Right forelimb (tissue), 1 donor: ENCODE measurements around the gene GRAMD1B.
"Not testable (repeated sequence)": the region's sequence is repeated elsewhere in the genome, so short reads cannot be mapped to it uniquely, and the experiment has no call there.

ENCODE experiments used
- DNase-seq: peaks from one replicate; pipeline ENCODE4 v3.0.0-alpha.2; 2018

Gene GRAMD1B

DNA sequence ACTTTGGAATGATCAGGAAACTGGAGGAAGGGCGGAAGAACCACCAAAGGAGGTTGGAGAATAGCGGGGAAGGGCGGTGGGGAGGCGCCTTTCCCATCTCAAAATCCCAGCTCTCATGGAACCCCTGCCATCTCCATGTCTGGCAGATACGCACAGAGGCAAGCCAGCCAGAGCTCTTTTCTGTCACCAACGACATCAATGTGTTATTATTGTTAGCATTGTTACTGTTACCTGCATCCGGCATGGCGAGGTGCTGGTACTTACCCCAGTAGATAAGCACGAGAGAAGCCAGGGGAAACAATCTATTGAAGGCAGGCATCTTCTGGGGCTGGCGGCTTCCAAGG is 223.4 kb downstream of the GRAMD1B start:
- no peak for DNase-seq

- DNase-seq: peak; percentile 75
Measured at GRCh38 chr11:123653827-123654565, 223.9 kb downstream of the GRAMD1B start.

- DNase-seq: peak; percentile 84
Measured at GRCh38 chr11:123654566-123655081, 224.6 kb downstream of the GRAMD1B start, which contains the start of gene SCN3B. TSS of gene SCN3B (minus strand) at chr11:123654624. CDS start at chr11:123653801, 823 bp downstream.

- DNase-seq: no peak
Measured at GRCh38 chr11:123659311-123659710, 229.2 kb downstream of the GRAMD1B start.

DNA sequence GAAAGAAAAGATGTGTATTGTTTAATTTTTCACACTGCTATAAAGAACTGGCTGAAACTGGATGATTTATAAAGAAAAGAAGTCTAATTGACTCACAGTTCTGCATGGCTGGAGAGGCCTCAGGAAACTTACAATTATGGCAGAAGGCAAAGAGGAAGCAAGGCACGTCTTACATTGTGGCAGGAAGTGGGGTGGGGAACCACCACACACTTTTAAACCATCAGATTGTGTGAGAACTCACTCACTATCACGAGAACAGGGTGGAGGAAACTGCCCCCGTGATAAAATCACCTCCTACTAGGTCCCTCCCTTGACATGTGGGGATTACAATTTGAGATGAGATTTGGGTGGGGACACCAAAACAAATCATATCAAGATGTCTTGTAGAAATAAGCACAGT is 229.9 kb downstream of the GRAMD1B start:
- DNase-seq: not testable (repeated sequence)

DNA sequence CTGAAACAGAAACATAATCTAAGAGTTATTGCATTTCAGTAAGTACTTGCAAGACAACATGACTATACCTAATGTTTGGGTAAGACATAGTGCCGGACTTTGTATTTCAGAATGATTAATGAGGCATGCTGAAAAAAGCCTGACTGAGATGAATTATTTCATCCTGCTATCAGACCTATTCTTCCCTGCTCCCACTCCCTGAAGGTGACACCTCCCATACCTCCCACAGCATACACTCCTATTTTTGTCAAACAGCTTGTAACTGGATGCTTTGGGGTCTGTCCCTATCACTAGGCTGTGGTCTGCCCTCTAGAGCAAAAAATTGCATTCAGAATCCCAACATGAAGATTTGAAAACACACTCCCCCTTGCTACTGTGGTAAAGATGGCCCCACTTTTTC is 235.2 kb downstream of the GRAMD1B start:
- no peak for DNase-seq

DNA sequence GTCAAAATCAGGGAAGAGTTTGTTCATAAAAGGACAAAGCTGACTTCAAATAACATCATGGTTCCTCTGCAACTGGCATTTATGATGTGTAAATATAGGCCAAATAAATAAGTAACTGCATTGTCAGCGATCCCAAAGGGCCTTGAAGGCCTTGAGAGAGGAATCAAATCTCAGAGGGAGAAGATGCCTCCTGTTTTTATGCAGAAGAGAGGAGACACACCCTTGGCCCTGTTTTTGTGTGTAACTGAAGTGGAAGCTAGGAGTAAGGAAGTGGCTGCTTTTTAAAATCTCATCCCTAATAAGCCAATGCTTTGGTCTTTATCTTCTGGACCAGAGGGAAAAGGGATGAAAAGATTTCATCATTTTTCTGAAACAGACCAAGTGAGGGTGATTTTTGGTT is 240.0 kb downstream of the GRAMD1B start:
- no peak for DNase-seq

DNA sequence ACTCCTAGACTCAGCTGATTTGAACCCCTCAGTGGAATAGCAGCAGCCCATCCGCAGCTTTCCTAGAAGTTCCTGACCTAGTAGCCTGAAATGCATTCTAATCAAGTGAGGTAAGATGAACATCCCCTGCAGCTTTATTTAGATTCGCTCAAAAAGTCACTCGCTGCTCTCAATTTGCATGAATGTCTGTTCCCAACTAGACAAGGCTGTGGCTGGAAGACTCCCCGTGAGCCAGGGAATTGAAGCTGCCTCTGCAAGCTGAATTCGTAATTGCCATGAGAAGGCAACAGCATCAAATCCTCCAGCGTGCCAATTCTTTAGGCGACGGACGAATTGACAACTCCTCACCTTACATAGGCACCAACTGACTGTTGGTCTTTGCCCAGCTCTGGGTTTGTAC is 241.5 kb downstream of the GRAMD1B start:
- DNase-seq: no peak

- no peak for DNase-seq
Measured at GRCh38 chr11:123672568-123672967, 242.5 kb downstream of the GRAMD1B start.

- DNase-seq: no peak
Measured at GRCh38 chr11:123674297-123674696, 244.2 kb downstream of the GRAMD1B start.
